Measurements from ENCODE around the gene S100A3. TPM values are rescaled to one million over a fixed set of nuclear protein-coding genes. Genes with fewer than 3 reads are reported as not detected.
"Not testable (repeated sequence)": the region's sequence is repeated elsewhere in the genome, so short reads cannot be mapped to it uniquely, and the experiment has no call there.

The S100A3 gene
- total and polyA plus RNA-seq, 3 donors from 2014 or later, result 0.67 TPM; not detected in 2

GRCh38 chr1:153520818-153521476 lies 28.1 kb downstream of the S100A3 start:
- intact Hi-C loops (cut with DNase I; ENCODE audit: low total_unique reads), result no loop called here
- Histone ChIP-seq H3K9me3 (no peaks in the 10 kb centered on the region), H3K4me1 (peaks cover 1% of the 10 kb centered on the region), H3K36me3 (ENCODE audit: low read depth, missing control alignments) (no peaks in the 10 kb centered on the region), H3K27ac (no peak overlapping the region), H3K4me3 (no peak overlapping the region), H3K27me3 (no peaks in the 10 kb centered on the region)
- no peak for TF ChIP-seq POLR2A (IDR thresholded peaks at IDR 0.05)
- TF ChIP-seq CTCF (IDR thresholded peaks at IDR 0.05), result no peak
- WGBS, 2 donors, result 63 to 89% methylated on average over 4 of the region's 4 CpGs
- DNase-seq, result no peak

DNA sequence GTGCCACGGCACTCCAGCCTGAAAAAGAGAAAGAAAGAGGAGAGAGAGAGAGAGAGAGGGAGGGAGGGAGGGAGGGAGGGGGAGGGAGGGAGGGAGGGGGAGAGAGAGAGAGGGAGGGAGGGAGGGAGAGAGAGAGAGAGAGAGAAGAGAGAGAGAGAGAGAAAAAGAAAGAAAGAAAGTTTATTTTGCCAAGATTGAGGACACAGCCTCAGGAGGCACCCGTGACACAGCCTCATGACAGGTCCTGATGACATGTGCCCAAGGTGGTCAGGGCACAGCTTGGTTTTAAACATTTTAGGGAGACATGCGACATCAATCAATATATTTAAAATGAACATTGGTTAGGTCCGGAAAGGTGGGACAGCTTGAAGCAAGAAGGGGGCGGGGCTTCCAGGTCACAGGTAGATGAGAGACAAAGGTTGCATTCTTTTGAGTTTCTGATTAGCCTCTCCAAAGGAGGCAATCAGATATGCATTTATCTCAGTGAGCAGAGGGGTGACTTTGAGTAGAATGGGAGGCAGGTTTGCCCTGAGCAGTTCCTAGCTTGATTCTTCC lies 28.8 kb downstream of the S100A3 start:
- H3K9me3 ChIP-seq; H3K36me3 ChIP-seq (ENCODE audit: low read depth, missing control alignments); H3K4me3 ChIP-seq; H3K27ac ChIP-seq; DNase-seq; H3K27me3 ChIP-seq; intact Hi-C loops (cut with DNase I; ENCODE audit: low total_unique reads); H3K4me1 ChIP-seq: not testable (repeated sequence)
- WGBS, 2 donors, result 83 to 84% methylated on average over 5 of the region's 5 CpGs

DNA sequence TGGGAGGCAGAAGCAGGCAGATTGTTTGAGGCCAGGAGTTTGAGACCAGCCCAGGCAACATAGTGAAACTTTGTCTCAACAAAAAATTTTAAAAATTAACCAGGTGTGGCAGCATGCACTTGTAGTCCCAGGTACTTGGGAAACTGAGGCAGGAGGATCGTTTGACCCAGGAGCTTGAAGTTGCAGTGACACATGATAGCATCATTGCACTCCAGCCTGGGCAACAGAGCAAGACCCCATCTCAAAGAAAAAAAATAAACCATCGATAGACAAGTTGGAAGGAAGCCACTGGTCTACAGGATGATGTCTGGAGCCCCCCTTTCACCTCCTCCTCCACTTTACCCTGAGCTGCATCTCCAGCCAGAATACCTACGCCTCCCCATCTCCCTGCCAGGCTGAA lies 29.8 kb downstream of the S100A3 start:
- Histone ChIP-seq H3K27me3 (no peaks in the 10 kb centered on the region), H3K27ac (no peak overlapping the region), H3K4me1 (no peaks in the 10 kb centered on the region), H3K9me3 (no peaks in the 10 kb centered on the region), H3K4me3 (no peak overlapping the region), H3K36me3 (ENCODE audit: low read depth, missing control alignments) (no peaks in the 10 kb centered on the region)
- TF ChIP-seq POLR2A (IDR thresholded peaks at IDR 0.05) (no peak), CTCF (IDR thresholded peaks at IDR 0.05) (no peak)
- 90 to 94% methylated on average over 3 of the region's 3 CpGs for WGBS, 2 donors
- no peak for DNase-seq
- intact Hi-C loops (cut with DNase I; ENCODE audit: low total_unique reads), result no loop called here

DNA sequence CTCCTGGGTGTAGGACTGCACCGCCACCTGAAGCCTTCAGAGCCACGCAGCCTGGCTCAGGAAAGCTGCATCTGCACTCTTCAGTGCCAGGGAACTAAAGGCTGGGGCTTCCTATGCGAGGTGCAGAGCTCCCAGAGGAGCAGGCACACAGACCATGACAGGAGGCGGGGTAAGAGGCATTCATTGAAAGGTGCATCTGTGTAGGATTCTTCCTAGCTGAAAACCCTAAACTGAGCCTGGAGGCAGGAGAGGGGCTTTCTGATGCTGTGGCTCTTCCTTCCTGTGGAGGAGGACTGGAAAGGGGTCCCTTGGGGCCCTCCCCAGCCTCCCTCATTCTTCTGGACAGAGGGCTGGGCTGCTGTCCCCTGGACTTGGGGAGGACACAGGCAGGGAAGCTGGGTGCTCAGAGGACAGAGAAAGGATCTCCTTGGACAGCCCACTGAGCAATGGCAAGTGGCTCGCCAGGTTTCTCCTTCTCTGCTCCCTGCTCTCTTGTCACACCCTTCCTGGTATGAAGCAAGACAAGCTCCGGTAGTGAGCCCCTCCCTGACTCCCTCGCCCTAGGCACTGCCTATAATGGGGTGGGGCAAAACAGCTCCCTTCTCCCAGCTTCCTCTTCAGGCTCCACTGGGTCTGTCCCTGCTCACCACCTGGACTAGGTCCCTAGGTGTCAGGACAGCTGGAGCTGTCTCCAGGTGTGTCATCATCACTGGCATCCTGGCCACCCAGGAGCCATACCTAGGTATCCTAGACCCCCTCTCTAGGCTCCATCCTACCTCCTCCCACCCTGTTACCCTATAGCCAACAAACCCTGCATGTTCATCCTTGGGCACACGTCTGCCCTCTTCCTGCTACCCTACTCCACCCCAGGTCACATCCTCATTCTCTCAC lies 33.3 kb downstream of the S100A3 start:
- intact Hi-C loops (cut with DNase I; ENCODE audit: low total_unique reads), result no loop called here
- no peak overlapping the region for H3K27ac ChIP-seq

More for the DNA sequence above, 33.3 kb downstream of the S100A3 start:
- Histone ChIP-seq H3K4me3 (no peak overlapping the region), H3K27me3 (no peaks in the 10 kb centered on the region), H3K9me3 (no peaks in the 10 kb centered on the region), H3K4me1 (peaks cover 7% of the 10 kb centered on the region), H3K36me3 (ENCODE audit: low read depth, missing control alignments) (no peaks in the 10 kb centered on the region)
- DNase-seq, result no peak
- no peak for TF ChIP-seq CTCF (IDR thresholded peaks at IDR 0.05)
- TF ChIP-seq POLR2A (IDR thresholded peaks at IDR 0.05), result no peak
- 79 to 81% methylated on average over 7 to 8 of the region's 8 CpGs for WGBS, 2 donors
